Small intestine (tissue), 7 donors: Measurements from ENCODE around the gene ZNF608. TPM values are rescaled to one million over a fixed set of nuclear protein-coding genes. Genes with fewer than 3 reads are reported as not detected.
A peak's percentile ranks its signal among the peaks of the same experiment; 100 is the strongest.

Source experiments
- DNase-seq, 2 donors: peaks; one replicate each; pipeline versions ENCODE4 v3.0.0 to v3.0.0-alpha.2; 2013
- FAIRE-seq: peaks from 2 replicates; lab custom pipeline; 2012; peaks lifted over from hg19 to GRCh38; lab: Jason Lieb, UNC
- H3K27ac ChIP-seq, 3 donors: one replicate each; pipeline ENCODE4 v1.5.1; 2013; ENCODE audit warnings: low read length in 2 of 3, mild to moderate bottlenecking in 2 of 3, control low read depth in 1 of 3, inconsistent platforms in 1 of 3, low read depth in 1 of 3, moderate library complexity in 1 of 3
- H3K27me3 ChIP-seq, 3 donors: one replicate each; pipeline ENCODE4 v1.6.1; 2013; ENCODE audit warnings: low read length in 3 of 3, inconsistent platforms in 1 of 3; ENCODE audit not compliant: control insufficient read depth in 3 of 3, insufficient read depth in 3 of 3
- H3K36me3 ChIP-seq, 3 donors: one replicate each; pipeline ENCODE4 v1.6.1; 2013; ENCODE audit warnings: low read length in 3 of 3, inconsistent platforms in 1 of 3, low read depth in 1 of 3, mild to moderate bottlenecking in 1 of 3, moderate library complexity in 1 of 3; ENCODE audit not compliant: control insufficient read depth in 3 of 3, insufficient read depth in 2 of 3
- H3K4me1 ChIP-seq, 3 donors: one replicate each; pipeline ENCODE4 v1.6.1; 2013; ENCODE audit warnings: low read length in 2 of 3, inconsistent platforms in 1 of 3, low read depth in 1 of 3, mild to moderate bottlenecking in 1 of 3, moderate library complexity in 1 of 3; ENCODE audit not compliant: control insufficient read depth in 3 of 3, insufficient read depth in 2 of 3
- H3K4me3 ChIP-seq, 3 donors: one replicate each; pipeline ENCODE4 v1.5.1; 2013; ENCODE audit warnings: low read length in 3 of 3, control low read depth in 1 of 3, inconsistent platforms in 1 of 3, low read depth in 1 of 3, mild to moderate bottlenecking in 1 of 3, moderate library complexity in 1 of 3
- H3K9me3 ChIP-seq, 2 donors: one replicate each; pipeline ENCODE4 v1.6.1; 2013; ENCODE audit warnings: low read depth in 1 of 2, low read length in 1 of 2; ENCODE audit not compliant: control insufficient read depth in 2 of 2, insufficient read depth in 1 of 2
- WGBS, 3 donors: extraction: QIAGEN DNeasy Blood & Tissue Kit; methylation state at CpG; one replicate each; pipeline ENCODE4 v1.1.7; 2013; 5-methylcytosine and 5-hydroxymethylcytosine counted together
- polyA plus RNA-seq, 4 donors: library from polyadenylated mRNA; stranded (reverse) in 3 of 4; unstranded in 1 of 4; fragments of 200-250 nt in 3 of 4; fragments of 120-200 nt in 1 of 4; gene quantifications; one replicate each; pipeline versions ENCODE4 v1.2.1 to v1.2.3, GENCODE V29; 2013
- donor health status: healthy with polysubstance abuse.
- donor health status: control.
- donor health status: control.
- donor health status: Bipolar disorder and iron deficiency.
- donor health status: healthy.

The ZNF608 gene
- polyA plus RNA-seq, 4 donors = 5.7 to 47.1 (median 12.7) TPM

- WGBS, 3 donors = 63 to 73% (median 73%) methylated on average over 6 of the region's 6 CpGs
- H3K4me3 ChIP-seq = no peak overlapping the region
- no peaks in the 10 kb centered on the region for H3K27me3 ChIP-seq
- H3K27ac ChIP-seq = peak overlapping the region in 1 of 3 donors; percentile 52
- peaks cover 11 to 72% (median 12%) of the 10 kb centered on the region in 3 donors for H3K4me1 ChIP-seq
- no peak for FAIRE-seq
- H3K9me3 ChIP-seq = no peaks in the 10 kb centered on the region
- H3K36me3 ChIP-seq = peaks cover 0 to 4% (median 3%) of the 10 kb centered on the region in 3 donors
- DNase-seq = no peak
Measured at GRCh38 chr5:124701873-124702425, 44.5 kb downstream of the ZNF608 start.

DNA sequence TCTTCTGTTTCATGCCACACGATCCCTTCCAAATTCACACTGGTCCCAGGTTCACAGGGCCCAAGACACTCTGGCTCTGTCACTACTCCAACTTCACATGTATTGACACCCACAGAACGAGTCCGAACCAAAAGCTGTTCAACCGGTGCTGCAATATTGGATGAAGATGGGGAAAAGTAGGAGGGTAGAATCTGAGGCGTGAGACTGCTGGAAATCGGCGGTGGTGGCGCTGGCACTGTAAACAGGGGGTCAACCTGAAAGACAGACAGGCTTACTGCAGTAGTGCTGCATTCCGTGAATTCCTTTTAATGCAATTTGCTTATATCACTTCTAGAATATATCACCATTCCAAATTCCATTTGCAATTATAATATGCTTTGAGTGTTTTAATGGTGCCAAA, 45.4 kb downstream of the ZNF608 start:
- H3K27me3 ChIP-seq = no peaks in the 10 kb centered on the region
- DNase-seq = no peak
- no peak overlapping the region for H3K27ac ChIP-seq
- H3K4me3 ChIP-seq = no peak overlapping the region
- peaks cover 9 to 68% (median 11%) of the 10 kb centered on the region in 3 donors for H3K4me1 ChIP-seq
- WGBS, 3 donors = 91 to 94% (median 93%) methylated on average over 9 of the region's 9 CpGs
- H3K9me3 ChIP-seq = no peaks in the 10 kb centered on the region
- H3K36me3 ChIP-seq = peaks cover 0 to 4% (median 3%) of the 10 kb centered on the region in 3 donors
- no peak for FAIRE-seq

DNA sequence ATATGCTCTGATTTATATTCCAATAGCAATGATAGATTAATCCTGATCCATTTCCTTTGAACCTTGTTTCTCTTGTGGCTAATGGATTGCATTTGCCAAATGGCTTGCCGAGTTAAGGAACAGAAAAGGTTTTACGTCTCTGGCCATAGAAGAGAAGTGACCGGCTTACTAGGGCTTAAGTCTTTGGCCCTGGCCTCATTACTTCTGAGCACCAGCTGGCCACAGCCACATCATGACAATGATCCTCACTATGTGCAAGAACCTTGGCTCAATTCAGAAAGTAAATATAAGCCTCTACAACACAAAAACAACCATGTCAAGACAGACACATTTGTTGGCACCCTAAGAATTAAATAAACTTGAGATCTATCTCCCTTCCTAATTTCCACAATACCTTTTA, 46.1 kb downstream of the ZNF608 start:
- Histone ChIP-seq H3K4me1 (peaks cover 5 to 61% (median 6%) of the 10 kb centered on the region in 3 donors), H3K36me3 (peaks cover 0 to 6% (median 4%) of the 10 kb centered on the region in 3 donors), H3K9me3 (no peaks in the 10 kb centered on the region), H3K27ac (no peak overlapping the region), H3K27me3 (no peaks in the 10 kb centered on the region), H3K4me3 (no peak overlapping the region)
- DNase-seq = no peak
- no peak for FAIRE-seq
- 88 to 96% (median 93%) methylated on average over 3 of the region's 3 CpGs for WGBS, 3 donors

DNA sequence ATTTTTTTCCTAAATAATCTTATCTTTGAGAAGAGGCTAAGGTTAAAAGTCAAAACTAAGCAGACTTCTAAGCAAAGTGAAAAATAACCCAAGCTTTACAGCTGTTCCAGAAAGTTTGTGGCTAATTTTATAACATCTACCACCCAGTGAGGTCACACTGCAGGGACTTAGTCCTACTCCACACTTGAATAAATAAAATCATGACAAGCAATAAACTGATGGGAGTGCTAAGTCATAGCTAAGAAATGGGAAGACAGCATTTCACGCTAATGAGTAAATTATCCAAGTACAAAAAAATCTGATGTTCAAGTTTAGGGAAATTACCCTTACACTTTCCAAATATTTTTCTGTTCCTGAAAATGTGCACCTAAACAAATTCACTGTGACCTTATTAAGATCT, 47.7 kb downstream of the ZNF608 start:
- DNase-seq (peak in 1 of 2 donors; percentile 22), FAIRE-seq (no peak)
- WGBS, 3 donors = 69 to 88% (median 84%) methylated on average over 1 of the region's 1 CpG
- peaks cover 5 to 48% (median 5%) of the 10 kb centered on the region in 3 donors for H3K4me1 ChIP-seq
- H3K27me3 ChIP-seq = no peaks in the 10 kb centered on the region
- no peak overlapping the region for H3K4me3 ChIP-seq
- peak overlapping the region in 2 of 3 donors; percentile 35 to 43 for H3K27ac ChIP-seq
- H3K36me3 ChIP-seq = peaks cover 0 to 10% (median 4%) of the 10 kb centered on the region in 3 donors
- no peaks in the 10 kb centered on the region for H3K9me3 ChIP-seq

GRCh38 chr5:124697933-124698591, 48.4 kb downstream of the ZNF608 start:
- DNase-seq (peak in 1 of 2 donors; percentile 38), FAIRE-seq (no peak)
- Histone ChIP-seq H3K4me3 (no peak overlapping the region), H3K27ac (peak overlapping the region in 2 of 3 donors; percentile 35 to 43), H3K9me3 (no peaks in the 10 kb centered on the region), H3K27me3 (no peaks in the 10 kb centered on the region), H3K4me1 (peaks cover 0 to 40% (median 5%) of the 10 kb centered on the region in 3 donors), H3K36me3 (peaks cover 0 to 10% (median 4%) of the 10 kb centered on the region in 3 donors)
- WGBS, 3 donors = 66 to 92% (median 80%) methylated on average over 4 of the region's 4 CpGs

DNA sequence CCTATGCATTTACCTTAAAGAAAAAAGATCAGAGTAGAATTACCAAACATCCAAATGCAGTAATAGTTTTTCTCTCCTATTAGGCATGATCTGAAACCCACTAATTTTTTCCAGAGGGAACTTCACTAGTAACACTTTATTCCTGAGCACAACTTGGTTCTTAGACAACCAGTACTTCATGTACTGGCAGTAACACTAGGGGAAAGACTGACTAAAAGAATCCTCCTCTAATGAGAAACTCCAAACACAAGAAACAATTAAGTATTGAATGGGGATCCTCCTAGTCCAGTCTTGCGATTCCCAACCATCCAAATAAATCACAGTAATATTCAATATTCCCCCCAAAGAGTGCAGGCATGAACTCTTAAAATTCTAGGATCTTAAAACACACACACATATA, 48.9 kb downstream of the ZNF608 start:
- H3K4me1 ChIP-seq = peaks cover 0 to 37% (median 6%) of the 10 kb centered on the region in 3 donors
- H3K36me3 ChIP-seq = peaks cover 0 to 10% (median 4%) of the 10 kb centered on the region in 3 donors
- H3K9me3 ChIP-seq = no peaks in the 10 kb centered on the region
- DNase-seq (no peak), FAIRE-seq (no peak)
- no peaks in the 10 kb centered on the region for H3K27me3 ChIP-seq
- whole genome bisulfite sequencing, 3 donors = 77 to 96% (median 88%) methylated on average over 1 of the region's 1 CpG
- H3K27ac ChIP-seq = peak overlapping the region in 1 of 3 donors; percentile 35
- H3K4me3 ChIP-seq = no peak overlapping the region

GRCh38 chr5:124696898-124697297, 49.5 kb downstream of the ZNF608 start:
- no peaks in the 10 kb centered on the region for H3K27me3 ChIP-seq

More at GRCh38 chr5:124696898-124697297, 49.5 kb downstream of the ZNF608 start:
- Histone ChIP-seq H3K4me1 (peaks cover 0 to 31% (median 5%) of the 10 kb centered on the region in 3 donors), H3K9me3 (no peaks in the 10 kb centered on the region), H3K27ac (no peak overlapping the region), H3K36me3 (peaks cover 0 to 10% (median 4%) of the 10 kb centered on the region in 3 donors), H3K4me3 (no peak overlapping the region)
- FAIRE-seq (no peak), DNase-seq (no peak)
- WGBS, 3 donors = 88 to 90% (median 90%) methylated on average over 7 of the region's 7 CpGs
